ENCODE measurements around the gene HAUS7. TPM values are rescaled to one million over a fixed set of nuclear protein-coding genes. Genes with fewer than 3 reads are reported as not detected.

Gene HAUS7
- total RNA-seq, 3 donors from 2014 or later = 14.2 to 22.5 (median 19.5) TPM

GRCh38 chrX:153510383-153510782, 40.0 kb upstream of the HAUS7 start:
- DNase-seq (no peak), ATAC-seq (no peak)
- H3K9me3 ChIP-seq = no peaks in the 10 kb centered on the region
- no peak overlapping the region for H3K4me3 ChIP-seq
- H3K4me1 ChIP-seq (ENCODE audit: low read depth) = no peaks in the 10 kb centered on the region
- intact Hi-C loops (cut with DNase I, micrococcal nuclease) = no loop called here
- TF ChIP-seq, protein P1, sequence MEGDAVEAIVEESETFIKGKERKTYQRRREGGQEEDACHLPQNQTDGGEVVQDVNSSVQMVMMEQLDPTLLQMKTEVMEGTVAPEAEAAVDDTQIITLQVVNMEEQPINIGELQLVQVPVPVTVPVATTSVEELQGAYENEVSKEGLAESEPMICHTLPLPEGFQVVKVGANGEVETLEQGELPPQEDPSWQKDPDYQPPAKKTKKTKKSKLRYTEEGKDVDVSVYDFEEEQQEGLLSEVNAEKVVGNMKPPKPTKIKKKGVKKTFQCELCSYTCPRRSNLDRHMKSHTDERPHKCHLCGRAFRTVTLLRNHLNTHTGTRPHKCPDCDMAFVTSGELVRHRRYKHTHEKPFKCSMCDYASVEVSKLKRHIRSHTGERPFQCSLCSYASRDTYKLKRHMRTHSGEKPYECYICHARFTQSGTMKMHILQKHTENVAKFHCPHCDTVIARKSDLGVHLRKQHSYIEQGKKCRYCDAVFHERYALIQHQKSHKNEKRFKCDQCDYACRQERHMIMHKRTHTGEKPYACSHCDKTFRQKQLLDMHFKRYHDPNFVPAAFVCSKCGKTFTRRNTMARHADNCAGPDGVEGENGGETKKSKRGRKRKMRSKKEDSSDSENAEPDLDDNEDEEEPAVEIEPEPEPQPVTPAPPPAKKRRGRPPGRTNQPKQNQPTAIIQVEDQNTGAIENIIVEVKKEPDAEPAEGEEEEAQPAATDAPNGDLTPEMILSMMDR (IDR thresholded peaks at IDR 0.05) = no peak
- no peaks in the 10 kb centered on the region for H3K36me3 ChIP-seq (ENCODE audit: low read depth)

DNA sequence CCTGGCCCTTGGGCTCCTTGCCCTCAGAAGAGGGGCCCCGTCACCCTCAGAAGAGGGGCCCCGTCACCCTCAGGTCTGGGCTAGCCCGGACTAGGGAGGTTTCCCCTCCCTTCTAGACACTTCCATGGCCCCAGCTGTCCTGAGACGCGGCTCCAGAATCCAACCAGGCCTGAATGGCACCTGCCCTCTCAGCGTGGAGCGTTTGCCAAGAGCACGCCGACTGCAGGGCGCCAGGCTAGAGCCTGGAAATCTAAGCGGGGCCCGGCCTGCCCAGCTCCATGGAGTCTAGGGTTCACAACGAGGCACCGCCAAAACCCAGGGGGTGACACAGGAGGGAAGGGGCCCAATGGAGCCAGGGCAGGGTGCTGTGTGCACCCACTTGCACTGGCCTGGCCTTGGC, 39.2 kb upstream of the HAUS7 start:
- ATAC-seq (no peak), DNase-seq (no peak)
- H3K4me1 ChIP-seq (ENCODE audit: low read depth) = no peaks in the 10 kb centered on the region
- no peaks in the 10 kb centered on the region for H3K9me3 ChIP-seq
- no peaks in the 10 kb centered on the region for H3K36me3 ChIP-seq (ENCODE audit: low read depth)
- intact Hi-C loops (cut with DNase I, micrococcal nuclease) = no loop called here
- TF ChIP-seq, protein P1 (IDR thresholded peaks at IDR 0.05) = no peak
- no peak overlapping the region for H3K4me3 ChIP-seq

GRCh38 chrX:153507484-153508178, 37.3 kb upstream of the HAUS7 start:
- ATAC-seq (peak; percentile 93), DNase-seq (peak; percentile 82 to 85 (median 84))
- Histone ChIP-seq H3K36me3 (ENCODE audit: low read depth) (no peaks in the 10 kb centered on the region), H3K4me3 (no peak overlapping the region), H3K9me3 (no peaks in the 10 kb centered on the region), H3K4me1 (ENCODE audit: low read depth) (no peaks in the 10 kb centered on the region)
- intact Hi-C loops (cut with DNase I, micrococcal nuclease) = no loop called here
- TF ChIP-seq, protein P1 (IDR thresholded peaks at IDR 0.05) = peak; percentile 64

DNA sequence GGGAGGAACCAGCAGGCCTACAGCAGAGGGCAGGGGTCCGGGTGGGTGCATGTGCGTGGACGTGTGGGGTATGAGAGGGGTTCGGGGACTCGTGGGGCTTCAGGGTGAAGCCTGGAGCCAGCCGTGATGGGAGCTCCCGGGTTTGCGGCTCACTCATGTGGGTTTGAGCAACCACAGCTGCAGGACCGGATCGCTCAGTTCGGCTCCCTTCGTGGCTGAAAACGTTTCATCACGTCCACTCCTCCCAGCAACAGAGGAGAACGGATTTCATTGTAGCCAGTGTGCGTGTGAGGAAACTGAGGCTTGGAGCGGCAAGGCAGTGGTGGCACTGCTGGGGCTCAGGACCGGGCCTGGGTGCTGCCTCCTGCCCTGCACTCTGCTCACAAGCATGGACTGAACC, 35.0 kb upstream of the HAUS7 start:
- ATAC-seq = no peak
- intact Hi-C loops (cut with DNase I, micrococcal nuclease) = no loop called here
- no peaks in the 10 kb centered on the region for H3K4me1 ChIP-seq (ENCODE audit: low read depth)
- H3K9me3 ChIP-seq = no peaks in the 10 kb centered on the region
- TF ChIP-seq, protein P1 (IDR thresholded peaks at IDR 0.05) = no peak
- DNase-seq = no peak
- H3K4me3 ChIP-seq = no peak overlapping the region
- no peaks in the 10 kb centered on the region for H3K36me3 ChIP-seq (ENCODE audit: low read depth)

GRCh38 chrX:153504445-153505016, 34.2 kb upstream of the HAUS7 start:
- Histone ChIP-seq H3K4me3 (no peak overlapping the region), H3K9me3 (no peaks in the 10 kb centered on the region), H3K36me3 (ENCODE audit: low read depth) (no peaks in the 10 kb centered on the region), H3K4me1 (ENCODE audit: low read depth) (no peaks in the 10 kb centered on the region)
- intact Hi-C loops (cut with DNase I, micrococcal nuclease) = no loop called here
- DNase-seq = no peak
- TF ChIP-seq, protein P1 (IDR thresholded peaks at IDR 0.05) = no peak
- no peak for ATAC-seq
